Measurements from ENCODE around the gene CPED1. TPM values are rescaled to one million over a fixed set of nuclear protein-coding genes. Genes with fewer than 3 reads are reported as not detected.

CPED1 gene
- total RNA-seq, 1 experiment from 2014 or later: 0.44 TPM

DNA sequence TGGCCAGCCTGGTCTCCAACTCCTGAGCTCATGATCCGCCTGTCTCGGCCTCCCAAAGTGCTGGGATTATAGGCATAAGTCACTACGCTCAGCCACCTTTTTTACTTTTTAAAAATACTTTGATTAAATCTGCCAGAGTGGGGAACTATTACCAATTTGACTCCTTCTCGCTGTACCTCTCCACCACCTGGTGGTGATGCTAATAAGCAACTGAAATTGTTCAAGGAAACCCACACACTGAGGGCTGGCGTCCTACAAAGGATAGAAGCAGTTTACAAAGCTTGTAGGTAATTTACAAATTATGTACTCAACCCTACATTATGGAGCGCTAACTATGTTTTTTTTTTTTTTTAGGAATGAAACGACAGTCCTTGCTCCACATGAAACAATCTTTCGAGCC, 111.1 kb downstream of the CPED1 start (continued):
- TF ChIP-seq, protein P1, sequence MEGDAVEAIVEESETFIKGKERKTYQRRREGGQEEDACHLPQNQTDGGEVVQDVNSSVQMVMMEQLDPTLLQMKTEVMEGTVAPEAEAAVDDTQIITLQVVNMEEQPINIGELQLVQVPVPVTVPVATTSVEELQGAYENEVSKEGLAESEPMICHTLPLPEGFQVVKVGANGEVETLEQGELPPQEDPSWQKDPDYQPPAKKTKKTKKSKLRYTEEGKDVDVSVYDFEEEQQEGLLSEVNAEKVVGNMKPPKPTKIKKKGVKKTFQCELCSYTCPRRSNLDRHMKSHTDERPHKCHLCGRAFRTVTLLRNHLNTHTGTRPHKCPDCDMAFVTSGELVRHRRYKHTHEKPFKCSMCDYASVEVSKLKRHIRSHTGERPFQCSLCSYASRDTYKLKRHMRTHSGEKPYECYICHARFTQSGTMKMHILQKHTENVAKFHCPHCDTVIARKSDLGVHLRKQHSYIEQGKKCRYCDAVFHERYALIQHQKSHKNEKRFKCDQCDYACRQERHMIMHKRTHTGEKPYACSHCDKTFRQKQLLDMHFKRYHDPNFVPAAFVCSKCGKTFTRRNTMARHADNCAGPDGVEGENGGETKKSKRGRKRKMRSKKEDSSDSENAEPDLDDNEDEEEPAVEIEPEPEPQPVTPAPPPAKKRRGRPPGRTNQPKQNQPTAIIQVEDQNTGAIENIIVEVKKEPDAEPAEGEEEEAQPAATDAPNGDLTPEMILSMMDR (IDR thresholded peaks at IDR 0.05): no peak

DNA sequence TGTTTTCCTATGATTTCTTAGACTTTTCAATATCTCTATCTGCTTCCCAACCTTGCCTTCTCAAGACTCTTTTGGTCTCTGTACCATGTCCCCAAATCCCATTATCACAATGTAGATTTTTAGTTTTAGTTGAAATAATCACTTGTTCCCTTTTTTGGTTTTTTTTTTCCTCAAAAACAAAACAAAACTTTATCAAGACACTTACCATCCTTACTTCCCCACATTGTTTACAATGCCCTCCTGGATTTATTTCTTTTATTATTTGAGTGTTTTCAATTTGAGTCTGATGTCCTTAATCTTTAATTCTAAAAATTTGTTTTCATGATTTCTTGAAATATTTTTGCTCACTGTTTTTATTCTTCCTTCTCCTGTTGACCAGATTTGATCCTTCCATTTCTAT, 112.6 kb downstream of the CPED1 start:
- no peaks in the 10 kb centered on the region for H3K9me3 Mint-ChIP-seq
- no peaks in the 10 kb centered on the region for H3K36me3 Mint-ChIP-seq
- ATAC-seq (no peak), DNase-seq (ENCODE audit: low spot score) (no peak)
- no peak overlapping the region for H3K4me3 Mint-ChIP-seq
- CTCF ChIA-PET: interaction anchor here (2.3 to 2.6 kb wide), 2 partner anchors 113 to 228 kb away, joined by 6 to 8 read pairs; partner anchors contain the start of genes CPED1 and WNT16
- TF ChIP-seq, protein P2, sequence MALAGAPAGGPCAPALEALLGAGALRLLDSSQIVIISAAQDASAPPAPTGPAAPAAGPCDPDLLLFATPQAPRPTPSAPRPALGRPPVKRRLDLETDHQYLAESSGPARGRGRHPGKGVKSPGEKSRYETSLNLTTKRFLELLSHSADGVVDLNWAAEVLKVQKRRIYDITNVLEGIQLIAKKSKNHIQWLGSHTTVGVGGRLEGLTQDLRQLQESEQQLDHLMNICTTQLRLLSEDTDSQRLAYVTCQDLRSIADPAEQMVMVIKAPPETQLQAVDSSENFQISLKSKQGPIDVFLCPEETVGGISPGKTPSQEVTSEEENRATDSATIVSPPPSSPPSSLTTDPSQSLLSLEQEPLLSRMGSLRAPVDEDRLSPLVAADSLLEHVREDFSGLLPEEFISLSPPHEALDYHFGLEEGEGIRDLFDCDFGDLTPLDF (CRISPR knock-in tag; IDR thresholded peaks at IDR 0.05): no peak
- TF ChIP-seq NR1H2 (CRISPR knock-in tag; IDR thresholded peaks at IDR 0.05) (no peak), NR3C1 (CRISPR knock-in tag; conservative IDR thresholded peaks at IDR 0.05; ENCODE audit: low read depth) (no peak), CREM (CRISPR knock-in tag; IDR thresholded peaks at IDR 0.05) (no peak), EMX1 (CRISPR knock-in tag; IDR thresholded peaks at IDR 0.05) (no peak), SMAD4 (CRISPR knock-in tag; IDR thresholded peaks at IDR 0.05) (no peak), OVOL2 (CRISPR knock-in tag; IDR thresholded peaks at IDR 0.05; ENCODE audit: borderline replicate concordance) (no peak), CBFB (CRISPR knock-in tag; IDR thresholded peaks at IDR 0.05; ENCODE audit: low read depth) (no peak), TEAD4 (CRISPR knock-in tag; IDR thresholded peaks at IDR 0.05) (no peak), SMAD3 (CRISPR knock-in tag; IDR thresholded peaks at IDR 0.05; ENCODE audit: borderline replicate concordance) (no peak), ETV6 (CRISPR knock-in tag; IDR thresholded peaks at IDR 0.05) (no peak)
- TF ChIP-seq, protein P1 (IDR thresholded peaks at IDR 0.05): no peak
- TF ChIP-seq, protein P3, sequence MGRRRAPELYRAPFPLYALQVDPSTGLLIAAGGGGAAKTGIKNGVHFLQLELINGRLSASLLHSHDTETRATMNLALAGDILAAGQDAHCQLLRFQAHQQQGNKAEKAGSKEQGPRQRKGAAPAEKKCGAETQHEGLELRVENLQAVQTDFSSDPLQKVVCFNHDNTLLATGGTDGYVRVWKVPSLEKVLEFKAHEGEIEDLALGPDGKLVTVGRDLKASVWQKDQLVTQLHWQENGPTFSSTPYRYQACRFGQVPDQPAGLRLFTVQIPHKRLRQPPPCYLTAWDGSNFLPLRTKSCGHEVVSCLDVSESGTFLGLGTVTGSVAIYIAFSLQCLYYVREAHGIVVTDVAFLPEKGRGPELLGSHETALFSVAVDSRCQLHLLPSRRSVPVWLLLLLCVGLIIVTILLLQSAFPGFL (CRISPR knock-in tag; IDR thresholded peaks at IDR 0.05; ENCODE audit: borderline replicate concordance): no peak
- TF ChIP-seq, protein P4, sequence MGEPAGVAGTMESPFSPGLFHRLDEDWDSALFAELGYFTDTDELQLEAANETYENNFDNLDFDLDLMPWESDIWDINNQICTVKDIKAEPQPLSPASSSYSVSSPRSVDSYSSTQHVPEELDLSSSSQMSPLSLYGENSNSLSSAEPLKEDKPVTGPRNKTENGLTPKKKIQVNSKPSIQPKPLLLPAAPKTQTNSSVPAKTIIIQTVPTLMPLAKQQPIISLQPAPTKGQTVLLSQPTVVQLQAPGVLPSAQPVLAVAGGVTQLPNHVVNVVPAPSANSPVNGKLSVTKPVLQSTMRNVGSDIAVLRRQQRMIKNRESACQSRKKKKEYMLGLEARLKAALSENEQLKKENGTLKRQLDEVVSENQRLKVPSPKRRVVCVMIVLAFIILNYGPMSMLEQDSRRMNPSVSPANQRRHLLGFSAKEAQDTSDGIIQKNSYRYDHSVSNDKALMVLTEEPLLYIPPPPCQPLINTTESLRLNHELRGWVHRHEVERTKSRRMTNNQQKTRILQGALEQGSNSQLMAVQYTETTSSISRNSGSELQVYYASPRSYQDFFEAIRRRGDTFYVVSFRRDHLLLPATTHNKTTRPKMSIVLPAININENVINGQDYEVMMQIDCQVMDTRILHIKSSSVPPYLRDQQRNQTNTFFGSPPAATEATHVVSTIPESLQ (CRISPR knock-in tag; IDR thresholded peaks at IDR 0.05): no peak
- TF ChIP-seq, protein P5, sequence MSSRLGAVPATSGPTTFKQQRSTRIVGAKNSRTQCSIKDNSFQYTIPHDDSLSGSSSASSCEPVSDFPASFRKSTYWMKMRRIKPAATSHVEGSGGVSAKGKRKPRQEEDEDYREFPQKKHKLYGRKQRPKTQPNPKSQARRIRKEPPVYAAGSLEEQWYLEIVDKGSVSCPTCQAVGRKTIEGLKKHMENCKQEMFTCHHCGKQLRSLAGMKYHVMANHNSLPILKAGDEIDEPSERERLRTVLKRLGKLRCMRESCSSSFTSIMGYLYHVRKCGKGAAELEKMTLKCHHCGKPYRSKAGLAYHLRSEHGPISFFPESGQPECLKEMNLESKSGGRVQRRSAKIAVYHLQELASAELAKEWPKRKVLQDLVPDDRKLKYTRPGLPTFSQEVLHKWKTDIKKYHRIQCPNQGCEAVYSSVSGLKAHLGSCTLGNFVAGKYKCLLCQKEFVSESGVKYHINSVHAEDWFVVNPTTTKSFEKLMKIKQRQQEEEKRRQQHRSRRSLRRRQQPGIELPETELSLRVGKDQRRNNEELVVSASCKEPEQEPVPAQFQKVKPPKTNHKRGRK (CRISPR knock-in tag; IDR thresholded peaks at IDR 0.05; ENCODE audit: borderline replicate concordance): no peak
- TF ChIP-seq, protein P6, sequence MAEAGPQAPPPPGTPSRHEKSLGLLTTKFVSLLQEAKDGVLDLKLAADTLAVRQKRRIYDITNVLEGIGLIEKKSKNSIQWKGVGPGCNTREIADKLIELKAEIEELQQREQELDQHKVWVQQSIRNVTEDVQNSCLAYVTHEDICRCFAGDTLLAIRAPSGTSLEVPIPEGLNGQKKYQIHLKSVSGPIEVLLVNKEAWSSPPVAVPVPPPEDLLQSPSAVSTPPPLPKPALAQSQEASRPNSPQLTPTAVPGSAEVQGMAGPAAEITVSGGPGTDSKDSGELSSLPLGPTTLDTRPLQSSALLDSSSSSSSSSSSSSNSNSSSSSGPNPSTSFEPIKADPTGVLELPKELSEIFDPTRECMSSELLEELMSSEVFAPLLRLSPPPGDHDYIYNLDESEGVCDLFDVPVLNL (CRISPR knock-in tag; IDR thresholded peaks at IDR 0.05; ENCODE audit: borderline replicate concordance, low read depth): no peak
- POLR2A ChIA-PET: no interaction called here
- no peaks in the 10 kb centered on the region for H3K27me3 Mint-ChIP-seq (ENCODE audit: low read depth)
- H3K4me1 Mint-ChIP-seq: peaks cover 32% of the 10 kb centered on the region
- no peak overlapping the region for H3K27ac Mint-ChIP-seq

Measured in WTC11 (cell line).